Measurements from ENCODE around the gene CRABP1. TPM values are rescaled to one million over a fixed set of nuclear protein-coding genes. Genes with fewer than 3 reads are reported as not detected.
A peak's percentile ranks its signal among the peaks of the same experiment; 100 is the strongest.

CRABP1 gene
- polyA plus RNA-seq (ENCODE audit: insufficient read length in 10 of 10), result 100 to 1,000 TPM in 1 of 10 donors, 10 to 100 TPM in 8, 1 to 10 TPM in 1; 7.7 to 110 (median 53.8) TPM
- long read RNA-seq, donor 1, transcript CRABP1-201 (4 exons, 772 nt), result major isoform, 57 of 59 reads
- long read RNA-seq, donor 1, partial matches to known transcripts, result 0 of 59 reads
- long read RNA-seq, donor 1, other reads (novel, unspliced or antisense), result 0 of 59 reads
- long read RNA-seq, donor 2, transcript CRABP1-201 (4 exons, 772 nt), result major isoform, 36 of 44 reads
- long read RNA-seq, donor 2, partial matches to known transcripts, result 5 of 44 reads
- long read RNA-seq, donor 2, other reads (novel, unspliced or antisense), result 0 of 44 reads
- long read RNA-seq, donor 3, result 0 reads
- long read RNA-seq, donor 4, transcript CRABP1-201 (4 exons, 772 nt), result major isoform, 52 of 55 reads
- long read RNA-seq, donor 4, partial matches to known transcripts, result 0 of 55 reads
- long read RNA-seq, donor 4, other reads (novel, unspliced or antisense), result 0 of 55 reads
- long read RNA-seq, donor 5, transcript CRABP1-201 (4 exons, 772 nt), result major isoform, 59 of 60 reads
- long read RNA-seq, donor 5, partial matches to known transcripts, result 0 of 60 reads
- long read RNA-seq, donor 5, other reads (novel, unspliced or antisense), result 0 of 60 reads
- long read RNA-seq, donor 6, transcript CRABP1-203 (1 exons, 401 nt), result minor isoform, 5 of 55 reads
- long read RNA-seq, donor 6, transcript CRABP1-201 (4 exons, 772 nt), result major isoform, 50 of 55 reads
- long read RNA-seq, donor 6, partial matches to known transcripts, result 0 of 55 reads
- long read RNA-seq, donor 6, other reads (novel, unspliced or antisense), result 0 of 55 reads
- long read RNA-seq, donor 7, transcript CRABP1-201 (4 exons, 772 nt), result major isoform, 37 of 39 reads
- long read RNA-seq, donor 7, partial matches to known transcripts, result 0 of 39 reads
- long read RNA-seq, donor 7, other reads (novel, unspliced or antisense), result 0 of 39 reads
- long read RNA-seq, donor 8, transcript CRABP1-201 (4 exons, 772 nt), result major isoform, 59 of 69 reads
- long read RNA-seq, donor 8, transcript CRABP1-203 (1 exons, 401 nt), result minor isoform, 5 of 69 reads
- long read RNA-seq, donor 8, partial matches to known transcripts, result 5 of 69 reads
- long read RNA-seq, donor 8, other reads (novel, unspliced or antisense), result 0 of 69 reads
- long read RNA-seq, donor 9, partial matches to known transcripts, result 0 of 4 reads
- long read RNA-seq, donor 9, other reads (novel, unspliced or antisense), result 0 of 4 reads

GRCh38 chr15:78340231-78341056 is at the start of gene CRABP1:
Gene CRABP1 (plus strand): TSS chr15:78340353. CDS start chr15:78340429, 76 bp downstream.
- peak in 1 of 3 donors; percentile 54 for DNase-seq

- no peak for DNase-seq
Measured at GRCh38 chr15:78291052-78291451, 49.1 kb upstream of the CRABP1 start.

- no peak for DNase-seq
Measured at GRCh38 chr15:78291698-78292097, 48.5 kb upstream of the CRABP1 start.

- DNase-seq, result no peak
Measured at GRCh38 chr15:78292219-78292618, 47.9 kb upstream of the CRABP1 start.

- peak; percentile 92 to 98 (median 96) for DNase-seq
Measured at GRCh38 chr15:78299101-78299930, 40.8 kb upstream of the CRABP1 start, which contains the start of gene SKIC8. Gene SKIC8 (minus strand): TSS chr15:78299609. CDS start chr15:78295686, 3,923 bp downstream.

GRCh38 chr15:78301326-78301725 is 38.8 kb upstream of the CRABP1 start:
- DNase-seq, result no peak

- DNase-seq, result no peak
Measured at GRCh38 chr15:78301828-78302227, 38.3 kb upstream of the CRABP1 start.

GRCh38 chr15:78302579-78303312 is 37.4 kb upstream of the CRABP1 start:
- DNase-seq, result peak in 1 of 3 donors; percentile 87

GRCh38 chr15:78304216-78305066 is 35.7 kb upstream of the CRABP1 start:
- no peak for DNase-seq

- DNase-seq, result peak in 2 of 3 donors; percentile 41 to 76
Measured at GRCh38 chr15:78306176-78306774, 33.9 kb upstream of the CRABP1 start.

- DNase-seq, result peak in 1 of 3 donors; percentile 25
Measured at GRCh38 chr15:78307976-78308375, 32.2 kb upstream of the CRABP1 start.

- peak; percentile 38 to 81 (median 66) for DNase-seq
Measured at GRCh38 chr15:78308422-78309032, 31.6 kb upstream of the CRABP1 start.

- no peak for DNase-seq
Measured at GRCh38 chr15:78311292-78311691, 28.9 kb upstream of the CRABP1 start.

- no peak for DNase-seq
Measured at GRCh38 chr15:78312536-78312935, 27.6 kb upstream of the CRABP1 start.

- DNase-seq, result no peak
Measured at GRCh38 chr15:78312957-78313356, 27.2 kb upstream of the CRABP1 start.

GRCh38 chr15:78313383-78313782 is 26.8 kb upstream of the CRABP1 start:
- DNase-seq, result no peak

GRCh38 chr15:78314181-78314581 is 26.0 kb upstream of the CRABP1 start:
- DNase-seq, result no peak
